H1 (cell line): ENCODE results near the gene CDK4. TPM values are rescaled to one million over a fixed set of nuclear protein-coding genes. Genes with fewer than 3 reads are reported as not detected.

Experiments
- CTCF ChIA-PET: fragments of 300-600 bp; sonication (Branson Sonifier 250); formaldehyde crosslinking; loops from one replicate; lab custom pipeline; 2021; ENCODE audit not compliant: partially characterized antibody; lab: Charles Lee
- POLR2A ChIA-PET: fragments of 300-600 bp; sonication (Branson Sonifier 250); formaldehyde crosslinking; loops from one replicate; lab custom pipeline; 2021; ENCODE audit warnings: inconsistent platforms; ENCODE audit not compliant: partially characterized antibody; lab: Charles Lee
- DNase-seq, 2 experiments: peaks; one replicate each; pipeline versions ENCODE4 v3.0.0 to v3.0.0-alpha.2; 2010 to 2022; ENCODE audit warnings: low spot score in 2 of 2, low read depth in 1 of 2, mixed read lengths in 1 of 2
- FAIRE-seq: peaks from 2 replicates; lab custom pipeline; 2011; peaks lifted over from hg19 to GRCh38; lab: Jason Lieb, UNC
- H2AFZ ChIP-seq: 2 replicates; pipeline ENCODE4 v1.8.1; 2012; ENCODE audit warnings: low read length, inconsistent platforms
- H2AK5ac ChIP-seq: 2 replicates; pipeline ENCODE4 v1.6.1; 2013; ENCODE audit warnings: low read depth, low read length
- H2BK120ac ChIP-seq: replicated peaks from 2 replicates; pipeline ENCODE3; 2013; ENCODE audit warnings: low read depth, low read length, inconsistent platforms
- H2BK12ac ChIP-seq: 2 replicates; pipeline ENCODE4 v1.6.1; 2013; ENCODE audit warnings: low read depth, low read length
- H2BK15ac ChIP-seq: 2 replicates; pipeline ENCODE4 v1.6.1; 2013; ENCODE audit warnings: low read length
- H2BK20ac ChIP-seq: 2 replicates; pipeline ENCODE4 v1.6.1; 2013; ENCODE audit warnings: low read length
- H2BK5ac ChIP-seq: 2 replicates; pipeline ENCODE4 v1.6.1; 2013; ENCODE audit warnings: low read depth, low read length
- H3K14ac ChIP-seq: 2 replicates; pipeline ENCODE4 v1.6.1; 2013; ENCODE audit warnings: inconsistent platforms; ENCODE audit not compliant: insufficient read length
- H3K18ac ChIP-seq: 2 replicates; pipeline ENCODE4 v1.6.1; 2013; ENCODE audit warnings: low read length; ENCODE audit errors: extremely low read depth
- H3K23ac ChIP-seq: 2 replicates; pipeline ENCODE4 v1.6.1; 2013; ENCODE audit warnings: inconsistent platforms; ENCODE audit not compliant: insufficient read length
- H3K23me2 ChIP-seq: 2 replicates; pipeline ENCODE4 v1.6.1; 2013; ENCODE audit warnings: low read depth, low read length
- H3K27ac ChIP-seq: 2 replicates; pipeline ENCODE4 v1.6.1; 2011; ENCODE audit warnings: low read depth, low read length, inconsistent platforms
- H3K27me3 ChIP-seq, 4 experiments: replicated peaks in 1 of 4; 1 replicate in 1 of 4; 2 replicates in 3 of 4; pipeline versions ENCODE4 v1.6.1 to v1.8.1; 2011 to 2013; ENCODE audit warnings: low read length in 3 of 4, mild to moderate bottlenecking in 3 of 4, inconsistent platforms in 2 of 4, mixed read lengths in 2 of 4, moderate library complexity in 1 of 4; ENCODE audit not compliant: control insufficient read depth in 3 of 4, insufficient read depth in 3 of 4; ENCODE audit errors: extremely low read depth in 1 of 4
- H3K36me3 ChIP-seq, 4 experiments: 2 replicates each; pipeline versions ENCODE4 v1.6.1 to v1.8.1; 2011 to 2013; ENCODE audit warnings: mild to moderate bottlenecking in 4 of 4, low read length in 3 of 4, moderate library complexity in 2 of 4, control low read depth in 1 of 4, inconsistent platforms in 1 of 4; ENCODE audit not compliant: insufficient read depth in 4 of 4, control insufficient read depth in 2 of 4
- H3K4ac ChIP-seq: replicated peaks from 2 replicates; pipeline ENCODE3; 2013; ENCODE audit warnings: low read length, low read depth, mixed read lengths, inconsistent platforms; ENCODE audit not compliant: insufficient read length
- H3K4me1 ChIP-seq, 4 experiments: replicated peaks in 1 of 4; 1 replicate in 1 of 4; 2 replicates in 3 of 4; pipeline versions ENCODE4 v1.6.1 to v1.8.1; 2011 to 2013; ENCODE audit warnings: low read length in 3 of 4, inconsistent platforms in 2 of 4, mixed read lengths in 1 of 4; ENCODE audit not compliant: insufficient read depth in 4 of 4, control insufficient read depth in 3 of 4
- H3K4me2 ChIP-seq, 2 experiments: 2 replicates each; pipeline versions ENCODE4 v1.6.1 to v1.8.1; 2011 to 2013; ENCODE audit warnings: low read depth in 2 of 2, low read length in 2 of 2, control low read depth in 1 of 2, inconsistent platforms in 1 of 2, mild to moderate bottlenecking in 1 of 2; ENCODE audit not compliant: insufficient read depth in 1 of 2
- H3K4me3 ChIP-seq, 4 experiments: fragments of 200-600, 300-600 bp in 1 of 4; sonication (generic), shearing (Covaris generic), sonication (Bioruptor Twin) in 1 of 4; 2 replicates each; pipeline versions ENCODE4 v1.5.1 to v1.8.1; 2011 to 2016; ENCODE audit warnings: low read length in 4 of 4, low read depth in 3 of 4, control low read depth in 2 of 4, inconsistent platforms in 2 of 4, mild to moderate bottlenecking in 2 of 4, mixed read lengths in 1 of 4, moderate library complexity in 1 of 4; ENCODE audit not compliant: insufficient read depth in 2 of 4; ENCODE audit errors: extremely low read depth in 1 of 4
- H3K56ac ChIP-seq: replicated peaks from 2 replicates; pipeline ENCODE3; 2013; ENCODE audit warnings: low read depth, mild to moderate bottlenecking, mixed read lengths, low read length, inconsistent platforms; ENCODE audit not compliant: insufficient read length
- H3K79me1 ChIP-seq: 2 replicates; pipeline ENCODE4 v1.6.1; 2013; ENCODE audit warnings: low read depth, low read length, control low read depth
- H3K79me2 ChIP-seq, 2 experiments: 2 replicates each; pipeline versions ENCODE4 v1.6.1 to v1.8.1; 2012 to 2013; ENCODE audit warnings: low read length in 2 of 2, mild to moderate bottlenecking in 2 of 2, inconsistent platforms in 1 of 2; ENCODE audit not compliant: insufficient read depth in 2 of 2, control insufficient read depth in 1 of 2
- H3K9ac ChIP-seq, 4 experiments: replicated peaks in 1 of 4; 1 replicate in 1 of 4; 2 replicates in 3 of 4; pipeline versions ENCODE4 v1.6.1 to v1.8.1; 2011 to 2013; ENCODE audit warnings: low read depth in 3 of 4, low read length in 3 of 4, control low read depth in 2 of 4, mild to moderate bottlenecking in 2 of 4, moderate library complexity in 2 of 4, inconsistent platforms in 1 of 4; ENCODE audit errors: extremely low read depth in 1 of 4
- H3K9me3 ChIP-seq, 2 experiments: 2 replicates each; pipeline versions ENCODE4 v1.6.1 to v1.8.1; 2012 to 2013; ENCODE audit warnings: mild to moderate bottlenecking in 2 of 2, moderate library complexity in 2 of 2, control low read depth in 1 of 2, inconsistent platforms in 1 of 2, low read depth in 1 of 2, low read length in 1 of 2, mixed read lengths in 1 of 2; ENCODE audit not compliant: insufficient read depth in 2 of 2
- H4K20me1 ChIP-seq, 2 experiments: replicated peaks in 1 of 2; 2 replicates each; pipeline versions ENCODE3 to v1.8.1; 2011 to 2013; ENCODE audit warnings: inconsistent platforms in 2 of 2, low read length in 2 of 2, mild to moderate bottlenecking in 1 of 2; ENCODE audit not compliant: insufficient read depth in 2 of 2, control insufficient read depth in 1 of 2
- H4K5ac ChIP-seq: 2 replicates; pipeline ENCODE4 v1.6.1; 2013; ENCODE audit warnings: low read length, low read depth, mixed read lengths, inconsistent platforms; ENCODE audit not compliant: insufficient read length
- H4K8ac ChIP-seq: 2 replicates; pipeline ENCODE4 v1.8.0; 2013; ENCODE audit warnings: mild to moderate bottlenecking, moderate library complexity, low read length, inconsistent platforms; ENCODE audit not compliant: insufficient read depth; ENCODE audit errors: extremely low read depth
- H4K91ac ChIP-seq: replicated peaks from 2 replicates; pipeline ENCODE3; 2013; ENCODE audit warnings: low read length, mixed read lengths, inconsistent platforms; ENCODE audit not compliant: insufficient read length
- BRCA1 ChIP-seq: IDR thresholded peaks from 2 replicates; pipeline ENCODE4 v1.6.1; 2012; ENCODE audit warnings: low read depth, low read length, improper control_type of control experiment
- CHD2 ChIP-seq: IDR thresholded peaks from 2 replicates; pipeline ENCODE4 v1.6.1; 2012; ENCODE audit warnings: low read length, improper control_type of control experiment
- CREB1 ChIP-seq: IDR thresholded peaks from 2 replicates; pipeline ENCODE4 v1.6.1; 2012; ENCODE audit warnings: inconsistent platforms
- MAX ChIP-seq: IDR thresholded peaks from 2 replicates; pipeline ENCODE4 v1.6.1; 2012; ENCODE audit warnings: inconsistent platforms
- PHF8 ChIP-seq: fragments of 200-600 bp; sonication (generic); conservative IDR thresholded peaks from 2 replicates; pipeline ENCODE4 v1.7.1; 2012; ENCODE audit warnings: low read depth, mild to moderate bottlenecking, inconsistent platforms, low read length, moderate library complexity
- POLR2AphosphoS5 ChIP-seq: IDR thresholded peaks from 2 replicates; pipeline ENCODE4 v1.6.1; 2011; ENCODE audit warnings: low read depth, low read length
- RBBP5 ChIP-seq: IDR thresholded peaks from 2 replicates; pipeline ENCODE4 v1.7.1; 2012; ENCODE audit warnings: low read depth, mild to moderate bottlenecking, inconsistent platforms, low read length, moderate library complexity, borderline replicate concordance
- RFX5 ChIP-seq: IDR thresholded peaks from 2 replicates; pipeline ENCODE4 v1.6.1; 2011; ENCODE audit warnings: low read depth, low read length, improper control_type of control experiment, borderline replicate concordance
- SP1 ChIP-seq: IDR thresholded peaks from 2 replicates; pipeline ENCODE4 v1.6.1; 2011; ENCODE audit warnings: low read depth, low read length
- SUZ12 ChIP-seq: fragments of 200-600 bp; sonication (generic); IDR thresholded peaks from 2 replicates; pipeline ENCODE4 v1.6.1; 2012; ENCODE audit warnings: mild to moderate bottlenecking, inconsistent platforms, low read length, moderate library complexity, mixed read lengths
- TAF1 ChIP-seq: IDR thresholded peaks from 2 replicates; pipeline ENCODE4 v1.6.1; 2011; ENCODE audit warnings: mild to moderate bottlenecking, low read depth, low read length
- TEAD4 ChIP-seq: IDR thresholded peaks from 2 replicates; pipeline ENCODE4 v1.6.1; 2012; ENCODE audit warnings: low read depth, low read length, inconsistent platforms, mixed read lengths
- WGBS, 2 experiments: shearing (Covaris generic) in 1 of 2; methylation state at CpG; one replicate each; pipeline versions ENCODE4 v1.1.6 to v1.1.7; 2013 to 2015; ENCODE audit warnings: low lambda C conversion rate in 2 of 2, mixed read lengths in 2 of 2, inconsistent platforms in 1 of 2, low coverage in 1 of 2, missing lambda C conversion rate in 1 of 2; ENCODE audit not compliant: insufficient replicate concordance in 2 of 2, insufficient coverage in 1 of 2, insufficient read length in 1 of 2; ENCODE audit errors: extremely low coverage in 1 of 2, missing lambda C conversion rate in 1 of 2; 5-methylcytosine and 5-hydroxymethylcytosine counted together
- polyA plus RNA-seq, 7 experiments: library from polyadenylated mRNA; depleted of rRNA in 3 of 7; stranded (reverse) in 5 of 7; unstranded in 2 of 7; fragments of >200 nt in 5 of 7; fragments of 200-250 nt in 2 of 7; gene quantifications; 1 replicate in 5 of 7; 2 replicates in 1 of 7; 4 replicates in 1 of 7; pipeline versions ENCODE4 v1.2.1 to v1.2.3, GENCODE V29; 2011 to 2013; ENCODE audit warnings: missing spikeins in 2 of 7, mixed read lengths in 2 of 7
- total RNA-seq: library from RNA; stranded (reverse); fragmentation: NEBNext Ultra II Directional; extraction: Animal tissue kit (Norgen Biotek cat#: 25700); gene quantifications from 2 replicates; pipeline ENCODE4 v1.2.1, GENCODE V29; 2021

The CDK4 gene
- total and polyA plus RNA-seq, 2 of the 8 experiments (the other 6 are each of a cell fraction or from before 2014, with no cell fraction given), result 174 to 368 TPM

GRCh38 chr12:57765003-57765697 is 13.0 kb upstream of the CDK4 start:
- no peak for FAIRE-seq
- peak; percentile 62; the same call in 1 of the 2 replicates for TF ChIP-seq MAX
- 0 out of 2 replicates have a peak, but pooled peaks have one; percentile 16 for TF ChIP-seq TEAD4
- TF ChIP-seq SP1, result 0 out of 2 replicates have a peak, but pooled peaks have one; percentile 28
- peak; percentile 70 for TF ChIP-seq POLR2AphosphoS5
- TF ChIP-seq CREB1, result 0 out of 2 replicates have a peak, but pooled peaks have one; percentile 25
- peak; percentile 85 for TF ChIP-seq SUZ12
- no peak for TF ChIP-seq CHD2
- no peak; the same call in 1 of the 2 replicates for TF ChIP-seq RBBP5
- no peak for TF ChIP-seq RFX5
- peak; percentile 27; the same call in 1 of the 2 replicates for TF ChIP-seq PHF8
- peak; percentile 64 for TF ChIP-seq TAF1
- no peak for TF ChIP-seq BRCA1

More at GRCh38 chr12:57765003-57765697, 13.0 kb upstream of the CDK4 start:
- Histone ChIP-seq H3K79me1 (no peaks in the 10 kb centered on the region), H3K14ac (no peak overlapping the region), H2BK12ac (peak overlapping the region; percentile 89; the same call in 1 of the 2 replicates), H2AK5ac (0 out of 2 replicates have a peak overlapping the region, but pooled peaks have one; percentile 8), H3K36me3 (peaks cover 11 to 13% (median 12%) of the 10 kb centered on the region in 4 experiments; a peak in 7 of 8 replicates), H3K4me2 (peak overlapping the region; percentile 87 to 96), H2BK20ac (no peak overlapping the region), H3K27ac (no peak overlapping the region), H4K8ac (peak overlapping the region; percentile 39; the same call in 1 of the 2 replicates), H3K18ac (peak overlapping the region; percentile 85), H2BK15ac (peak overlapping the region; percentile 98; the same call in 1 of the 2 replicates), H3K23ac (no peak overlapping the region), H4K20me1 (peaks cover 0 to 4% of the 10 kb centered on the region in 2 experiments), H4K5ac (no peak overlapping the region), H2AFZ (peak overlapping the region; percentile 91), H3K4ac (peak overlapping the region; percentile 61), H2BK120ac (no peak overlapping the region), H3K23me2 (peaks cover 23% of the 10 kb centered on the region), H4K91ac (peak overlapping the region; percentile 87), H2BK5ac (no peak overlapping the region), H3K4me1 (peaks cover 13 to 22% (median 19%) of the 10 kb centered on the region in 4 experiments), H3K9me3 (no peaks in the 10 kb centered on the region), H3K4me3 (peak overlapping the region; percentile 39 to 66 (median 64)), H3K56ac (no peak overlapping the region), H3K9ac (peak overlapping the region in 3 of 4 experiments; percentile 26 to 33 (median 30); a peak in 2 of 7 replicates), H3K79me2 (no peaks in the 10 kb centered on the region), H3K27me3 (peaks cover 22 to 39% (median 37%) of the 10 kb centered on the region in 4 experiments)
- peak in 1 of 2 experiments; percentile 80 for DNase-seq
- 5% methylated on average over 58 of the region's 60 CpGs; no CpG with 5 or more reads in 1 of the 2 experiments for WGBS, 2 experiments
- ChIA-PET POLR2A (interaction anchor here (0.7 to 5.3 kb wide), 14 partner anchors 9 to 79 kb away, joined by 3 to 35 read pairs (median 4); partner anchors contain the start of genes CDK4, MARCHF9, TSFM and TSPAN31), CTCF (interaction anchor here (0.9 to 3.9 kb wide), 6 partner anchors 8 to 182 kb away, joined by 3 to 40 read pairs (median 4); no protein-coding TSS in a partner anchor)
